ENCODE data around the gene TMEM214.

- TF ChIP-seq EP300 (IDR thresholded peaks at IDR 0.05) (no peak), POLR2AphosphoS5 (IDR thresholded peaks at IDR 0.05) (no peak), CTCF (IDR thresholded peaks at IDR 0.05) (no peak)
Measured at GRCh38 chr2:27058210-27058609, 25.4 kb downstream of the TMEM214 start.

All from stomach (tissue), 4 donors.